ENCODE measurements around the gene CADPS.

Gene CADPS

DNA sequence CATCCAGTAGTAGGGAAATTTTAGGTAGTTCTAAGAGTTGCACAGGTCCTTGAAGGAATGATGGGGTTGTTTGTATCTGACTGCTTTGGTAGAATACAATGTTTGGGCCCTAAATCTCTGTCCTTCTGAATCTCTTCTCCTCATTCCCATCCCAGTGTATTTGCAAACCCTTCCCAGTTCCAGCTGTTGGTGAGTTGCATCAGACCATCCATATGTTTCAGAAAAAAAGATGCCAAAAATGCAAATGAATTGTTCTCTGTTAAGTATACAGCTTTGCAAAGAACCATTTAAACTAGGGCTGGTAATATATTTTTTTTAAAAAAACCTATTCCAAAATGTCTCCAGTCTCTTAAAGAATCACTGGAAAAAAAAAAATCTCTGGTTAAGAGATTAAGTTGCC is 251.0 kb downstream of the CADPS start:
- no peak for DNase-seq

DNA sequence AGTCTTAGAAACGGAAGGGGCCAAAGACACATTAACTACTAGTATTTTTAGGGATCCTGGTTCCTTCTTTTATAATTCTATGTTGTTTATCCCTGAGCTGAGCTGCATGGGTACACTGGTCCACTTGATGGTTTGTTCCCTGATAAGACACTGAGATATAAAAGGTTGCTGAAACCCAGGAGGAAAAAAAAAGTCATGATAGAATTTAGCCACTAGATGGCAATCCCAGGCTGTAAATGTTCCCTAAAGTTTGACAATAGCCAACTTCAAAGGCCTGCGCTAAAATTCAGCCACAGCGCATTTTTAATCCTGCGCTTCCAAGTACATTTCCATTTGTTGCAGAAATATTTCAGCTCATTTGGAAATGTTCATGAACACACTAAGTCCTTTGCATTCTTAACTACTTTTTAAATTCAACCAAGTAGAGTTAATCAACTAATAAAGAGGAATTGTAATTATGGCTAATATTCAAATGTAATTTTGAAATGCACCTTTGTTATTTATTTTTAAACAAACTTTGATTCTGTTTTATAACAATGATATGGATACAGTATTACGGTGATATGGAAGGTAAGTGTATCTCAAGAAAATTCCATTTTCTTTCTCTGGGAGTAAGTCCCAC is 252.6 kb downstream of the CADPS start:
- DNase-seq: peak; percentile 34

DNA sequence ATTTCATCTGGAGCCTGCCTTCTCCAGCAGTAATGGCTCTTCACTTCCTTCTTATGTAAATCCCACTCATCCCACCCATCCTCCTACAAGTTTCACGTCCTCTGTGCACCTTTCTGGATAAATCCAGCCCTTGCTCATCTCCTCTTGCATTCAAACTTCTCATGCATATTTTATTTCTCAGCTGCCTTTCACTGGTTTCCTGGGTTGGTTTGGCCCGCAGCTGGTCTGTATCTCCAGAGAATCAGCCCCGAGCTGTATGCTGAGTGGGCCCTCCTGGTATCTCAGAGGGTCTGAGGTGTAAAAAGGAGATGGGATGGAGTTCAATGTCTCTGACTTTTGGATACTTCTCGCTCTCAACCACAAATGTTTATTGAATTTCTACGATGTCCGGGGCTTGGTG is 253.3 kb downstream of the CADPS start:
- DNase-seq: no peak

DNA sequence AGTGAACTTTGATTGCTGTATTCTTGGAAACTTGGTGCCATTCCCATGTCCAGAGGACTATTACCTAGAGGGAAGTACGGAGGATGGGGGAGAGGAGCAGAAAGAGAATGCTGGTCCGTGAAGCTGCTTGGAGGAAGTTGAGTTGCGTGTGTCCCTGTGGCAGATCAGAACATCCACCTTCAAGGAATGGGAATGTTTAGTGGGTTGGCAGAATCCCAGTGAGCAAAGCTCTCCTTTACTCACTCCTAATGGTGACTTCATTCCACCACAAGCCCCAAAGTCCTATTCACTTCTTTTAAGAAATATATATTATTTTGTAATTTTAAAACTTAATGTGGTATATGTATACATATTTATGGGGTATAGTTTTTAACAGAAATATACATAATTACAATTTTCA is 254.0 kb downstream of the CADPS start:
- DNase-seq: no peak

DNA sequence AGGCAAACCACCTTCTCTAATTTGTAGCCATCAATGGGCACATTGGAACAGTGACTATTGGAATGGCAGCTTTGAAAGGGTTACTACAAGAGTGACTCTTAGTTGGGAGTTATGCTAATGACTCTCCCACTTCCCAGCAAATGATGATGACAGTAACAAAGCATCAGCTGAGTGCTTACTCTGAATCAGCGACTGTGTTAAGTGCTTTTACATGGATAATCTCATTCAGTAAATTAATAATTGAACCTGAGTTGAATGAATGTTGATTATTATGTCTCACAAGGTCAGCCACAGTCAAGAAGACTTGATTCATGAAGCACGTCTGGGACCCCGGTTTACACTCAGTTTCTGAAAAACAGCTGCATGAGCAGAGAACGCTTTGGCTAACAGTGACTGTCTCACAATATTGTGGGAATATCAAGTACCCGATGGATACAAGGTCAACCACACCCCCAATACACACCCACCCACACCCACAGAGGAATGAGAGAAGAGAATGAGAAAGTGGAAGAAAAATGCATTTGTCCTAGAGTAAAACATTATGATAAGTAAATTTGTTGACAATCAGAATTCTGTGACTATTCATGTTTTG is 259.9 kb downstream of the CADPS start:
- DNase-seq: no peak

DNA sequence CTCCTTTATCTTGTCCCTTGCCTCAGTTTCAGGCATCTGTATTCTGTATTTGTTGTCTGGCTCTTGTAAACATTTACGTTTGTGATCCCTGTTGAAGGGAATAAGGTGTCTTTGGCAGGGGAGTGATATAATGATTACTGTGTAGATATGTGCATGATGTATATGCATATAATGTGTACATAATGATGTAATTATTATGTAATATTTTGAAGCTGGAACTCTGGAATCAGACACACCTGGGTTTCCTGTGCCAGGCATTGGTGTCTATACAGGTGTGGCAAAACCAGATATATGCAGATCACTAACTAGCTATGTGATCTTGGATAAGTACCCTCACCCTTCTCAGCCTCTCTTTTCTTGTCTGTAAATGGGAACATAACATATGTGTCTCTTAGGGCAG is 260.7 kb downstream of the CADPS start:
- no peak for DNase-seq

DNA sequence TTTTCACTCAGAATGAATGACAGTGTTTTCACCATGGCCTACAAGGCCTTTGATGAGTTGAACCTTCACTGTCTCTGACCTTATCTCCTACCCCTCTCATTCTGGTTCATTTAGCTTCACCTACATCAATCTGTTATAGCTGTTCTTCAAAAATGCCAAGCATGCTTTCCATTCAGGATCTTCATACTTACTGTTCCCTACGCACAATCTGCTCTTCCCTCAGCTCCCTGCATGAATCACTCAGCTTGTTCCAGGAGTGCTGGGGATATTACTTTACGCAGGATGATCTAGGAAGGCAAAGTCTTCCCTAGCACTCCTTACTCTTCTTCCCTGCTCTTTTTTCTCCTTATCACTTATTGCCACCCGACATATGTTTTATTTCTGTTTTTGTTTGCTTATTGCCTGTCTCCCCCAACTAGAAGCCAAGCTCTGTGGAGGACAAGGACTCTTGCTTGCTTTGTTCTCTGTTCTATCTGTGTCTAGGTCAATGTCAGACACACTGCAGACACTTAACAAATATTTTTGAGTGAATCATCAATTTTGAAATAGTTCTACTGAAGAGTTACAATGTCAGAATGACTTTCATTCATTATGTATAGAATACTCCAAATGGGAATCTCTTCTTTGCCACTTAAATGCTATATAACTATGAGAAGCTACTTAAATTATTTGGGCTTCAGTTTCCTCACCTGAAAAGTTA is 263.5 kb downstream of the CADPS start:
- no peak for DNase-seq

DNA sequence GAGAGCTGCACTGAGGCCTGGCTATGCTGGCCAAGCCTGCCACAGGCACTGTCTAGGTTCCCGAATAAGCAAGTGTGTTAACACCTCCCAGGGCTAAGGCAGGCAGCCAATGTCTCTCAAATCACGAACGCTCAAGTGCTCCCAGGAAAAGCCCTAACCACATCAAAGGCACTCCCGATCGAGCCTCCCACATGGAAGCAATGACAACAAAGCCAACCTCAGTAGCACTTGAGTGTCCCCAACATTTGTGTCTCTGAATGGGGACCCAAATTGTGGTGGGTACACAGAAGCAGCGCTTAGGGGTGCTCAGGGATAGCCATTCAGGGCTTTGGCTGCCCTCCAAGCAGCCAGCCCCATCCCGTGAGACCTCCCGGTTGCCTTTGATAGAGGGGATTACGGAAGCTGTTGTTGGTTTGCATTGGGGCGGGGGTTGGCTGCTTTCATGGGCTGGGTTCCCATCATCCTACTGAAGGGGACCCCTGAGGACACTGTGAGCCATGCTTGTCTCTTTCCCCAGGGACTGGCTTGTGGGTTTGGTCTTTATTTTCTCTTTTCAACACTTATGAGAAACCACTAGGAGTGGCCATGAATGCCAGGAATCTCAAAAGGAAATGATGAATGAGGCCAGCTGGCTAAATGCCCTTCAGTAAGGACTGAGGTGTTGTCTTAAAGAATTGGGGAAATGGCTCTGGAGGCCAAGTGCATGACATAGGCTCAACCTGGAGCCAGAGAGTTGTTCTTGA is 267.8 kb downstream of the CADPS start:
- no peak for DNase-seq

DNA sequence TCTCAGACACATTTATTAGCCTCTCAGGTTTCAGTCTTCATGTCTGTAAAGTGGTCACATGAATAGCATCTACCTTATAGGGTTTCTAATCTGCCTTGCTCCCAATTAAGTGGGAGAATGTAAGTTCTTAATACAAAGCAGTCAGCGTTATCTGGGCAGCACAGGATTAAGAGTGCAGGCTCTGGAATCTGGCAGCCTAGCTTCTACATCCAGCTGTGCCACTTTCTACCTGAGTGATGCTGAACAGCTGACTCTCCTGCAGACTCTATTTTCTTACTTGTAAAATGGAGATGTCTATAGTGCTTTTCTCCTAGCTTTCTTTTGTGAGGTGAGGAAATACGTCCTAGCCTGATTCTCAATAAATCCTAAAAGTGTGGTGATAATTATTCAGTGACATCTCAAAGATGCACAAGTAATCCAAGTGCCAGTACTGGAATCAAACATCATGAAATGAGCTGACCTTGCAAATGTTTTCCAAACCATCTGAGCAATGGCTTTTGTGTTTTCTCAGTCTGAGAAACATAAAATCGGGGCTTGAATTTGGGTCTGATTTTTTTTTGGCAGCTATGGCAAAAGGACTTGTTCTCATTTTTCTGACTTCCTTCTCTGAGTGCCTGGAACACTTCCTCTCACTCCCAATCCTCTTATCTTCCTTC is 269.7 kb downstream of the CADPS start:
- DNase-seq: no peak

DNA sequence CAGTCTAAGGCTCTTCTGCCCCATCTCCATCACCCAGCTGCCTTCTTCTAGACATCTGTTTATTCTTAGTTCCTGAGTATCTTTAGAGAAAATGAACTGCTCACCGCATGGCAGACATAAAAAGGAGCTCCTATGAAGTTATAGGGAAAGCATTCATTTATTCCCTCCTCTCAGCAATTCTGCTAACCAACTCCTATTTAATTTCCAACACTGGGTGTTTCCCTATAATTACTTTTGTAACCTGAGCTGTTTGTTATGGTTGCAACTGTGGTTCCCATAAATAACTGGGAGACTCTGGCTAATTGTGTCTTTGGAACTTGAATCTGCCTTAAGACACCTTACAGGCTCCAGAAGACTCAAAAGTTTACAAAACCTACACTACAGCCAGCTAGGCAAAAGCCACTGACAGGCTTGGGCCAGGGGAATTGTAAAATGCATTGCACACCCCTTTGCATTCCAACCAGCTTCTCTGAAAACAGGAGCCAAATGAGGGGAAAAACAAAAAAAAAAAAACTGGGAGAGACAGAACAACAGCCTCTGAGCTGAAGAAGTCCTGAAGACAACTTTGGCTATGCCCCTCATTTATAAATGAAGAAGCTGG is 270.4 kb downstream of the CADPS start:
- no peak for DNase-seq

DNA sequence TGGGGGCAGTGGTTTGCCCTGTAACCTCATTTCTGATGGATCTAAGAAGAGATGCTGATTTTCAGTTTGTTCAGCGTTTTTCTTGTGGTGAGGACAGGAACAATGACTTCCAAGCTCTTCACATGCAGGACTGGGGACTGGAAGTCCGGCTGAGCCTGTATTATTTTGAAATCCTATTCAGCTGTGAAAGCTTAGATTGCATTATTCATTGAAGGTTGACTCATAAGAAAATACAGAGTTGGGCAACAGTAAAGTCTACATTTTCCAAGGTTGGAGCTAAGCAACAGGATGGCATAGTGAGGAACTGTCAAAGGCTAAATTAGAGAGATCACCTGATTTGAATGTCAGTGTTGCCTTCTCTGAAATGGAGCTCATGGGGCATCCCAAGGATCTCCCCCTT is 270.9 kb downstream of the CADPS start:
- no peak for DNase-seq

DNA sequence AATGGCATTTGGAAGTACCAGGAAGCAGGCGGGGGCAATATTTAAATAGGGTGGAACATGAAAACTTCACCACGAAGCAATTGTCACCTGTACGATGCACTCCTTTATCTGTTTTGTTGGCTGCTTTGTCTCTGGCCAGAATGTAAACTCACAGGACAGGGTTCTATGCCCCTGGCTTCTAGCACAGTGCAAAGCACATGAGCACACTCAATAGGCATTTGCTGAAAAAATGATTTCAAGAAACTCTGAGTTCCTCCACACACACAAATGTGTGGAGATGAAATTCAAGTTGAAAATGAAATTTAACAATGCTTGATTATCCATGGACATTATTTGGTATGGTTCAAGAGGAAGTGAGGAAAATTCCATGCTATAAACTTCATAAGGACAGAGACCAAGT is 272.2 kb downstream of the CADPS start:
- no peak for DNase-seq

DNA sequence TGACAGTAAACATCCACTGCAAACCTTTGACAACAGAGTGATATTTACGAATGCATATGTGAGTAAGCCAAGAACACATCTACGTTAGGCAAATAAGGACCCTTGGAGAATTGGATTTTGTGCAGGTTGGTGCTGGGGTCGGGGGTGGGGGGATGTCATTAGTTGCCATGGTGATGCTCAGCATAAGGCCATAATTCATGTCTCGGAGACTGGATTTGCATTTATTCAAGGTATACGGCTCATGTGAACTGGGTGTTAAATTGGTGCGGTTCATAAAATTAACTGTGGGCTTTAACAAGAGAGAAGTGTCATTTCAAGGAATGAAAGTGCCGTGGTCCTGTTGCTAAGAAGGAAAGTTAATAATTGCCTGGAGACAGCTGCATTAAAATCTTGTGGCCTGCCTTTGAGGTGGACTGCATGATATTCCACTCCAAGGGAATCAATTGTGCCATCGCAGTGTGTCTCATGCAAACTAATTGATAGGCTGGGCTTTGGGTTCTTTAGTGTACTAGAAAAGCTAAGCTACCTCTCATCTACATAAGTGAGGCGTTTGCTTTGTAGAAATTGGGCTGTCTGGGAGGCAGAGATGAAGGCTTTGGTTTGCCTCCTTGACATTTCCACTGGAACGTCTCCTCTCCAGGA is 273.0 kb downstream of the CADPS start:
- DNase-seq: no peak

DNA sequence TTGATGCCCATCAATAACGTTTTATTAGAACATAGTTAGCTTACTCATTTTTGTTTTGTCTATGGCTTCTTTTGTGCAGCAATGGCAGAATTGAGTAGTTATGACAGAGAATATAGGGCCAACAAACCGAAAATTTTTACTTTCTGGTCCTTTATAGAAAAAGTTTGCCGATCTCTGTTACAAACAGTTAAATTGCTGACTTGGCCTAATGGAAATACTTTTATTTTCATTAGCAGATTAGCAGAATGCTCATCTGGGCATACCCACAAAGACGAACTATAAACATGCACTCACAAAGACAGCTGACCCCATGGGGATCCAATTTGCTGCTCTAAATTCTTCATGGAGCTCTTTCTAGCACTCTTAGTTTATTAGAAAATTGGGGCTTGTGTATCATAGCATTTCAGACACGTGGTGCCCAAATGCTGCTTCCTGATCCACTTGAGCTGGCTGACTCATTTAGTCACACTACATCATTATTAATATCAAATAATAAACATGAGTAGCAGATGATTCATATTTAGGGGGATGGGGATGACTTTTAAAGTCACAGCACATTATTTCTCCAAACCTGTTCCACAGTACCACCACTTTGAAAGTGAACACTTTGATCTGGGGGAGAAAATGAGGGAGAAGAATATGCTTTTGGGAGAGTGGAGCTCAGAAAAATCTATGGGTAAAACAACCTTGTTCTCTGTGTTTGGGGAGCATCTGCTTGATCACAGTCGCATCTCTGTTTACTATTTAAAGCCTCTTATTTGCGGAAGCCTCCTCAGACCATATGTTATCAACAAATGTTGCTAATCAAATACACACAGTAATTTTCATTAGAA is 273.8 kb downstream of the CADPS start:
- DNase-seq: no peak

DNA sequence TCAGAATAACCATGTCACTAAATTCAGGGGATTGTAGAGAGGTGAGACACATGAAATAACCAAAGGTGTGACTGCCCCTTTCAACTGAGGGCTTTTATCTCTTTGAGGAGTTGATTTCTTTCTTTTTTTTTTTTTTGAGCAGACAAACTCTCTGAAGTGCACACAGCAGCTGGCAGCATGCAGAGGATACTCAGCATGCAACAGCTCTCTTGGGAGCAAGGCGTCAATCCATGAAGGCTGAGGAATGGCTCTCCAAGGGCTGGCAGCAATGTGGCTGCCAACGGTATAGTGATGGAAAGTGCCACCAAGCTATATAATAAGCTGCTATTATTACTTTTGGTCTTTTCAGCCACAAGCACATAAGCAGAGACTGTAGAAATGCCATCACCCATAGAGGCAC is 275.2 kb downstream of the CADPS start:
- no peak for DNase-seq

DNA sequence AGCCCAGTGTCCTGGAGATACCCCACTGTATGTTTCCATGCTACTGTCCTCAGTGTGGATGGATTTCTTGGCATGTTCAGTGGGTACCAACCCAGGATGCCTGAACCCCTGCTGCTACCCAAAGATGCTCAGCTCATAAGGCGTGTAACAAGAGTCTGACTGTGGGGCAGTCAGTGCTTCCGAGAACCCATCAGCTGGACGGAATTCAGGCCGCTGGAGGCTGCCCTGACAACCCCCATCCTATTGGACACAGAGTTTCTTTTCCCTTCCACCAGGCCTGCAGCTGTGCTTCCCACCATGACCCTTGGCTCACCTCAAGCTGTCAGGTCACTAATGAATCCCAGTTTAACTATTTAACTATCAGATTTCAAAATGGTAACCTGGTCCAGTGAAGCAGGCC is 277.7 kb downstream of the CADPS start:
- DNase-seq: no peak

DNA sequence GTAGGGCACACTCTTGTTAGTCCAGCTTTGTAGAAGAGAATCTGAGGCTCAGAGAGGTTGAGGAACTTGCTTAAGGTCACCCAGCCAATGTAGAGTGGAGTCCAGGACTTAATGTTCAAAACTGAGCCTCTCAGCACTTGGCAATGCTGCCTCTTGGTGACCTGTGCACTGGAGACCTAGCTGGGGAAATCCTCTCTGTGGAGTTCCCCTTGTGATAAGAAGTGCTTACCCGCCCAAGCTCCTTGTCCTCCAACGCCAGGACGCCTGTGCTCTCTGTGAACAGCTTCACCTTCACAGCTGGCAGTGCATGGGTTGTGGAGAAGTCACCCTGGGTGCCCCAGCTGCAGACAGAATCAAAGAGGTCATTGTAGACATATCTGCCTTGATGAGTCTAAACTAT is 282.8 kb downstream of the CADPS start:
- no peak for DNase-seq

DNA sequence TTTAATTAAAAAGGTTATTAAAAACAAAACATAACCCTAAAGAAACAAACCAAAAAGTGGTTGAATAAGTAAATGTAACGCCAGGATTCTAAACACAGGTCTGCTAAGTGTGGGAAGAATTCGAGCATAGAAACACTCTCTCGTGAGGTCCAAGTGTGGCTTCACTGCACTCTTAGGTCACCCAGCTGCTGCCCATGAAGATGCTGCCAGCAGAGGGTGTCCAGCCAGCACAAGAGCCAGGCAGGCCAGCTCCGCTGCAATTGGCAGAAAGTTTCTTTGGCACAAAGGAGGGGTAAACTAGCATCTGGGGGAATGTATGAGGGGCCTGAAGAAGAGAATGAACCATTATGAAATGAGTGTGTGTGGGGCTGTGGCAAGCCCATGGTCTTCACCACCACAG is 286.1 kb downstream of the CADPS start:
- no peak for DNase-seq

DNA sequence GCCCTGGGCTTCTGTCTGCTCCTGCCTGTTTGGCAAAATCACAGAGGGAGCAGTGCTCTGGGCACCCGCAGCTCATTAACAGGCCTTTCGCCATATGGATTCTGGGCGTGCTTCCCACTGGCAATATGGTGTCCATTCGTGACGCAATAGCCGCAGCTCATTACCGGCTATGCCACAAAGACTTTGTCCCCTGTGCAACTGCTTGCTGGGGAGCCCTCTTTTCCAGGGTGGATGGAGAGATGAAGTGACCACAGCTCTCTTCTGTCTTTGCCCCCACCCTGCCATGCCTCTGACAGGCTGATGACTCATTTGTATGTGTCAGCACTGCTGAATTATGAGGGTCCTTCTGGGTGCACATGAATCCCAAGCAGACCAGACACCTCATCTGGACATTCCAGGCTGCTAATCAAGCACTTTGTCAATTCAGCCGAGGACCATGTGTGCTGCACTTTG is 287.6 kb downstream of the CADPS start:
- no peak for DNase-seq

DNA sequence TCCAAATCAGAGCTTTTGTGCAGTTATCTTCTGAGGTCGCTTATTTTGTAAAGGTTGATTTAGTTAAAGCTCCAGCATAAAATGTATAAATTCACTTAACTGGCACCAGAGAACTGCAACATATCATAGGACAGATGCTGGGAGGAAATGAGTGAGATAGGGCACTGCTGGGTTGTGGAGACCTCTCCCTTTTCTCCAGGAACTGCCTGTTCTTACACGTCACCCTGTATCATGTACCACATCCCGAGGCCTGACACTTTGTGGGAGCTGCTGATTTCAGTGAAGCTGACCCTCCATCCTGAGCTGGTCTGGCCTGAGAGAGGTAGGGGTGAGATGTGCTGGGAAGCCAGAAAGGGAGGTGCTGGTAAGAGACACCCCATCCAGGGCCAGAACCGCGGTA is 288.0 kb downstream of the CADPS start:
- DNase-seq: no peak

DNA sequence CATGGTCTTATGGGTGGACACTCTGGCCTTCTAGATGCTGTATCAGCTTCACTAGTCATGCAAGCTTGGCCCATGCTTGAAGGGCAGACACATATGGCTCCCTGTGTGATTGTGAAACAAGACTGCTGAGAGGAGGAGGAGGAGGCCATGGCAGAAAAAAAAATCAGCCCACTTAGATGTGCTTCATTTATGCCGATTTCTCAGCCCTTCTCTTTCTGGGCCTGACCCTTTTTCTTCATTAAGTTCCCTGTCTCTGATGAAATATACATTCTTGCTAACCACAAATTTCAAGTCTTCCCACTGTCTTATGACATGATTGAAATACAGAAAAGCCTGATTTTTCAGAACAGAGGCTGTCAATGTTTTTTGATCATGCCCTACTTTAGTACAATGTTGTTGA is 288.9 kb downstream of the CADPS start:
- DNase-seq: no peak

DNA sequence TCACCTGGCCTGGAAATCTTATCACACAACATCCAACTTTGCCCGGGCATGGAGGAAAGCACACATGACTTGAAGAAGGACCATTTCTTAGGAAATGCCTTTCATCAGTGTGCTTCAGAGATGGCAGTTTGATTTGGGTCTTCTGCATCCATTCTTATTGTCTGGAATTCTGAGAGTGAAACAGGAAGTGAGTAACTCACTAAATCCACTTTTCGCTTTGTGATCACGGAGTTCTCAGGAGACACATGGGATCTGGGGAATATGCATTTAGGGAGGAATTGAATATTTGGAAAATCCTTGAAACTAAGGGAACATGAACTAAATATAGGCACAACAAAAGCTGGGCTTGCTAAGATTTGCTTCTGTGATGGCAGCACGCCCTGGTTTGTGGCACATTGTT is 289.4 kb downstream of the CADPS start:
- DNase-seq: no peak
